ENCODE data around the gene PTPN7.

Gene PTPN7

DNA sequence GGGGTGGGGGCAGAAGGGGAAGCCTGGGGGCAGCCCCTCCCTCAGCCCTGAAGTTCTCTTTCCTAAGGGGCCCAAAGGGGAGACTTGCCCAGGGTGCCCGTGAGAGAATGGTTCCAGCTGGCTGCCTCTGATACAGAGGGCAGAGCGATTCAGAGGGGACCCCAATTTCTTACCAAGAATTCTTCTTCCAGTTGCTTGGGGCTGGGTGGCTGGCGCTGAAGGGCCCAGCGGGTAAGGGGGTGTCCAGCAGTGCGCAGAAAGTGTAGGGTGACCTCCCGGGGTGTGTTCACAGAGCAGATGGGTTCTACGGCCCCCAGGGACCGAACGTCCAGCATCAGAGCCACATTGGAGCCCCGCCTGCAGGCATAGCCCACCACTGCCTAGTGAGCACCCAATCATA, 2.5 kb downstream of the PTPN7 start:
- Histone ChIP-seq H3K4me2 (ENCODE audit: low read depth, low read length) (no peak overlapping the region), H3K79me2 (ENCODE audit: low read length) (peaks cover 56% of the 10 kb centered on the region), H3F3A (ENCODE audit: insufficient read depth, low read length) (0 out of 2 replicates have a peak, but pooled peaks cover 3% of the 10 kb centered on the region), H3K4me3 (ENCODE audit: low read length) (no peak overlapping the region), H3K9ac (ENCODE audit: low read length) (no peak overlapping the region), H3K9me2 (replicated peaks; ENCODE audit: insufficient read depth, low read length) (no peaks in the 10 kb centered on the region), H3K27ac (ENCODE audit: low read length) (no peak overlapping the region), H2AFZ (ENCODE audit: low read length) (no peak overlapping the region), H3K4me1 (ENCODE audit: low read length) (peaks cover 16% of the 10 kb centered on the region), H3K36me3 (replicated peaks; ENCODE audit: insufficient read depth, low read length) (peaks cover under 1% of the 10 kb centered on the region; the same call in 1 of the 2 replicates), H3K27me3 (replicated peaks; ENCODE audit: insufficient read depth, low read length) (no peaks in the 10 kb centered on the region), H3K9me3 (replicated peaks; ENCODE audit: insufficient read depth, low read length) (no peaks in the 10 kb centered on the region), H4K20me1 (ENCODE audit: insufficient read depth, low read length) (no peaks in the 10 kb centered on the region)
- DNase-seq = no peak
- TF ChIP-seq EZH2 (optimal IDR thresholded peaks at IDR 0.05; ENCODE audit: low read depth, low read length) (no peak), EZH2phosphoT487 (IDR thresholded peaks at IDR 0.05; ENCODE audit: low read length) (no peak)
- TF ChIP-seq, protein P1, sequence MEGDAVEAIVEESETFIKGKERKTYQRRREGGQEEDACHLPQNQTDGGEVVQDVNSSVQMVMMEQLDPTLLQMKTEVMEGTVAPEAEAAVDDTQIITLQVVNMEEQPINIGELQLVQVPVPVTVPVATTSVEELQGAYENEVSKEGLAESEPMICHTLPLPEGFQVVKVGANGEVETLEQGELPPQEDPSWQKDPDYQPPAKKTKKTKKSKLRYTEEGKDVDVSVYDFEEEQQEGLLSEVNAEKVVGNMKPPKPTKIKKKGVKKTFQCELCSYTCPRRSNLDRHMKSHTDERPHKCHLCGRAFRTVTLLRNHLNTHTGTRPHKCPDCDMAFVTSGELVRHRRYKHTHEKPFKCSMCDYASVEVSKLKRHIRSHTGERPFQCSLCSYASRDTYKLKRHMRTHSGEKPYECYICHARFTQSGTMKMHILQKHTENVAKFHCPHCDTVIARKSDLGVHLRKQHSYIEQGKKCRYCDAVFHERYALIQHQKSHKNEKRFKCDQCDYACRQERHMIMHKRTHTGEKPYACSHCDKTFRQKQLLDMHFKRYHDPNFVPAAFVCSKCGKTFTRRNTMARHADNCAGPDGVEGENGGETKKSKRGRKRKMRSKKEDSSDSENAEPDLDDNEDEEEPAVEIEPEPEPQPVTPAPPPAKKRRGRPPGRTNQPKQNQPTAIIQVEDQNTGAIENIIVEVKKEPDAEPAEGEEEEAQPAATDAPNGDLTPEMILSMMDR (IDR thresholded peaks at IDR 0.05; ENCODE audit: low read length) = no peak

DNA sequence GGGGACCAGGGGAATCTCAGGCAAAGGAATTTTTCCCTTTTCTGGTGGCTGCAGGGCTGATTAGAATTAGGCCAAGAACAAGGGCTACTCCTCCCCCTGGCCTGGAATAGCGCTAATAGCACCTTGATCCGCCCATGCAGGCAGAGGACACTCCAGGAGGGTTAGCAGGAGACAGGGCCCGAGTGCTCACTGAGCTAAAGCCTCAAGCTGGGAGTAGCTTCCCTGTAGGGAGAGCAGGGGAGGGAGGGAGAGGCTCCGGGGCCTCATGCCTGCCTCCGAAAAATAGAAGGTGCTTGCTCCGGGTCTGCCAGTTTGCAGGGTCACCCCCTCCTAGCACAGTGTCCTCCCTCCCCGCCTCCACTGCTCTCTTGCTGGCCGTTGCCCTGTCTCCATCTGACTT, 3.8 kb downstream of the PTPN7 start:
- H3K79me2 ChIP-seq (ENCODE audit: low read length) = peaks cover 56% of the 10 kb centered on the region
- H4K20me1 ChIP-seq (ENCODE audit: insufficient read depth, low read length) = no peaks in the 10 kb centered on the region
- no peak overlapping the region for H3K27ac ChIP-seq (ENCODE audit: low read length)
- no peaks in the 10 kb centered on the region for H3K27me3 ChIP-seq (replicated peaks; ENCODE audit: insufficient read depth, low read length)
- H3K4me3 ChIP-seq (ENCODE audit: low read length) = no peak overlapping the region
- no peak for DNase-seq
- H2AFZ ChIP-seq (ENCODE audit: low read length) = no peak overlapping the region
- H3K9me2 ChIP-seq (replicated peaks; ENCODE audit: insufficient read depth, low read length) = no peaks in the 10 kb centered on the region
- H3K9ac ChIP-seq (ENCODE audit: low read length) = no peak overlapping the region
- 0 out of 2 replicates have a peak, but pooled peaks cover 3% of the 10 kb centered on the region for H3F3A ChIP-seq (ENCODE audit: insufficient read depth, low read length)
- TF ChIP-seq EZH2phosphoT487 (IDR thresholded peaks at IDR 0.05; ENCODE audit: low read length) (no peak), EZH2 (optimal IDR thresholded peaks at IDR 0.05; ENCODE audit: low read depth, low read length) (no peak)
- TF ChIP-seq, protein P1 (IDR thresholded peaks at IDR 0.05; ENCODE audit: low read length) = no peak
- no peaks in the 10 kb centered on the region for H3K9me3 ChIP-seq (replicated peaks; ENCODE audit: insufficient read depth, low read length)
- H3K36me3 ChIP-seq (replicated peaks; ENCODE audit: insufficient read depth, low read length) = peaks cover 10% of the 10 kb centered on the region; the same call in 1 of the 2 replicates
- peaks cover 16% of the 10 kb centered on the region for H3K4me1 ChIP-seq (ENCODE audit: low read length)
- no peak overlapping the region for H3K4me2 ChIP-seq (ENCODE audit: low read depth, low read length)

DNA sequence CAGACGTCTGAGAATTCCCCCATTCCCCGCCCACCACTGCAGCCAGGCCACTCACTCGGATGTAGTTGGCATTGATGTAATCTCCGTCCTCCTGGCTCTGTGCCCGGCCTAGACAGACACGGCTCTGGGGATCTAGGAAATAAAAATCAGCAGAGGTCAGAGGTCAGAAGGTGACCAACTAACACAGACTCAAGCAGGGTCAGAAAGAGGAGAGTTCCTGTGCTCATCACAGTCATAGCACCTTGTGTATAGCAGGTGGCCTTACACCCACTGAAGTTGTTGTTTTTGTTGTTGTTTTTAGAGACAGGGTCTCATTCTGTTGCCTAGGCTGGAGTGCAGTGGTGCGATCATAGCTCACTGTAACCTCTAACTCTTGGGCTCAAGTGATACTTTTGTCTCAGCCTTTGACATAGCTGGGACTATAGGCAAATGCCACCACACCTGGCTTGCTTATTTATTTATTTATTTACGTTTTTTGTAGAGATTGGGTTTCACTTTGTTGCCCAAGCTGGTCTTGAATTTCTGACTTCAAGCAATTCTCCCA, 4.9 kb downstream of the PTPN7 start:
- H2AFZ ChIP-seq (ENCODE audit: low read length) = no peak overlapping the region
- no peak overlapping the region for H3K4me2 ChIP-seq (ENCODE audit: low read depth, low read length)
- no peaks in the 10 kb centered on the region for H3K27me3 ChIP-seq (replicated peaks; ENCODE audit: insufficient read depth, low read length)
- no peaks in the 10 kb centered on the region for H4K20me1 ChIP-seq (ENCODE audit: insufficient read depth, low read length)
- 0 out of 2 replicates have a peak, but pooled peaks cover 3% of the 10 kb centered on the region for H3F3A ChIP-seq (ENCODE audit: insufficient read depth, low read length)
- H3K4me3 ChIP-seq (ENCODE audit: low read length) = no peak overlapping the region
- H3K9me2 ChIP-seq (replicated peaks; ENCODE audit: insufficient read depth, low read length) = no peaks in the 10 kb centered on the region
- H3K79me2 ChIP-seq (ENCODE audit: low read length) = peaks cover 45% of the 10 kb centered on the region
- DNase-seq = no peak
- H3K27ac ChIP-seq (ENCODE audit: low read length) = no peak overlapping the region
- TF ChIP-seq, protein P1 (IDR thresholded peaks at IDR 0.05; ENCODE audit: low read length) = no peak
- no peak for TF ChIP-seq EZH2 (optimal IDR thresholded peaks at IDR 0.05; ENCODE audit: low read depth, low read length)
- no peak for TF ChIP-seq EZH2phosphoT487 (IDR thresholded peaks at IDR 0.05; ENCODE audit: low read length)
- H3K4me1 ChIP-seq (ENCODE audit: low read length) = peaks cover 9% of the 10 kb centered on the region
- peaks cover 10% of the 10 kb centered on the region; the same call in 1 of the 2 replicates for H3K36me3 ChIP-seq (replicated peaks; ENCODE audit: insufficient read depth, low read length)
- no peaks in the 10 kb centered on the region for H3K9me3 ChIP-seq (replicated peaks; ENCODE audit: insufficient read depth, low read length)
- no peak overlapping the region for H3K9ac ChIP-seq (ENCODE audit: low read length)

Data from MM.1S (cell line).